Keratinocyte (primary cell): ENCODE measurements around the gene DNAJC5G. TPM values are rescaled to one million over a fixed set of nuclear protein-coding genes. Genes with fewer than 3 reads are reported as not detected.

Source experiments
- DNase-seq: peaks from one replicate; pipeline ENCODE4 v3.0.0-alpha.2; 2011; ENCODE audit warnings: low read depth, missing footprints, low spot score
- FAIRE-seq: peaks from 2 replicates; lab custom pipeline; 2011; peaks lifted over from hg19 to GRCh38; lab: Jason Lieb, UNC
- H2AFZ ChIP-seq: 2 replicates; pipeline ENCODE4 v1.6.0; 2012; ENCODE audit warnings: low read length, control low read depth, inconsistent platforms; ENCODE audit not compliant: control insufficient read depth
- H3K27ac ChIP-seq: 2 replicates; pipeline ENCODE4 v1.5.1; 2011; ENCODE audit warnings: low read length; ENCODE audit not compliant: control insufficient read depth, insufficient read depth
- H3K27me3 ChIP-seq: 3 replicates; pipeline ENCODE4 v1.6.0; 2011; ENCODE audit warnings: low read length; ENCODE audit not compliant: control insufficient read depth, insufficient read depth; ENCODE audit errors: extremely low read depth
- H3K36me3 ChIP-seq, 2 experiments: 2 replicates in 1 of 2; 3 replicates in 1 of 2; pipeline ENCODE4 v1.5.1; 2011; ENCODE audit warnings: low read length in 2 of 2, mild to moderate bottlenecking in 1 of 2; ENCODE audit not compliant: control insufficient read depth in 2 of 2, insufficient read depth in 2 of 2; ENCODE audit errors: extremely low read depth in 1 of 2
- H3K4me1 ChIP-seq: 3 replicates; pipeline ENCODE4 v1.5.1; 2011; ENCODE audit warnings: low read length; ENCODE audit not compliant: control insufficient read depth, insufficient read depth; ENCODE audit errors: extremely low read depth
- H3K4me2 ChIP-seq: 3 replicates; pipeline ENCODE4 v1.6.0; 2011; ENCODE audit warnings: low read depth, low read length; ENCODE audit not compliant: control insufficient read depth, insufficient read depth; ENCODE audit errors: extremely low read depth
- H3K4me3 ChIP-seq, 3 experiments: fragments of 200-600 bp in 1 of 3; sonication (generic) in 1 of 3; 2 replicates in 2 of 3; 3 replicates in 1 of 3; pipeline ENCODE4 v1.5.1; 2011 to 2016; ENCODE audit warnings: low read length in 3 of 3, mild to moderate bottlenecking in 3 of 3, control low read depth in 2 of 3, inconsistent platforms in 1 of 3, low read depth in 1 of 3, mixed read lengths in 1 of 3, mixed run types in 1 of 3, moderate library complexity in 1 of 3; ENCODE audit not compliant: control insufficient read depth in 2 of 3, insufficient read depth in 2 of 3; ENCODE audit errors: extremely low read depth in 1 of 3
- H3K79me2 ChIP-seq: 2 replicates; pipeline ENCODE4 v1.6.0; 2012; ENCODE audit warnings: low read length; ENCODE audit not compliant: control insufficient read depth, insufficient read depth
- H3K9ac ChIP-seq: 3 replicates; pipeline ENCODE4 v1.6.0; 2011; ENCODE audit warnings: low read length; ENCODE audit not compliant: control insufficient read depth, insufficient read depth; ENCODE audit errors: extremely low read depth
- H3K9me1 ChIP-seq: 3 replicates; pipeline ENCODE4 v1.6.0; 2011; ENCODE audit warnings: low read length; ENCODE audit not compliant: control insufficient read depth, insufficient read depth; ENCODE audit errors: extremely low read depth
- H3K9me3 ChIP-seq: 2 replicates; pipeline ENCODE4 v1.5.1; 2012; ENCODE audit warnings: low read depth, low read length; ENCODE audit not compliant: control insufficient read depth
- H4K20me1 ChIP-seq: 3 replicates; pipeline ENCODE4 v1.6.0; 2011; ENCODE audit warnings: low read length; ENCODE audit not compliant: control insufficient read depth, insufficient read depth; ENCODE audit errors: extremely low read depth
- CTCF ChIP-seq, 3 experiments: IDR thresholded peaks in 1 of 3; conservative IDR thresholded peaks in 1 of 3; optimal IDR thresholded peaks in 1 of 3; 2 replicates in 2 of 3; 3 replicates in 1 of 3; pipeline versions ENCODE3 to v1.5.1; 2011; ENCODE audit warnings: low read length in 3 of 3, mild to moderate bottlenecking in 3 of 3, moderate library complexity in 2 of 3, control low read depth in 1 of 3, inconsistent platforms in 1 of 3; ENCODE audit not compliant: insufficient read depth in 2 of 3; ENCODE audit errors: extremely low read depth in 1 of 3
- EZH2 ChIP-seq: IDR thresholded peaks from one replicate; pipeline ENCODE4 v1.6.1; 2012; ENCODE audit warnings: inconsistent platforms, mild to moderate bottlenecking, low read length, moderate library complexity
- dilution Hi-C: fragments of 300-500 bp; cut with MboI; formaldehyde crosslinking; loops from one replicate; pipeline ENCODE4 v1.7.0; 2020; ENCODE audit warnings: low sequenced_read_pairs; ENCODE audit not compliant: extremely low pct_ligation_motif_present
- polyA plus RNA-seq, 5 experiments: library from polyadenylated mRNA; depleted of rRNA in 3 of 5; stranded (reverse) in 3 of 5; stranded (forward) in 1 of 5; unstranded in 1 of 5; fragments of >200 nt; gene quantifications; 1 replicate in 1 of 5; 2 replicates in 3 of 5; 3 replicates in 1 of 5; pipeline versions ENCODE4 v1.2.1 to v1.2.3, GENCODE V29; 2011 to 2012; ENCODE audit warnings: missing spikeins in 2 of 5, low read depth in 1 of 5, low replicate concordance in 1 of 5

The DNAJC5G gene
- polyA plus RNA-seq, 1 donor (not counting 4 experiments of a cell fraction or from before 2014, with no cell fraction given) = not detected

GRCh38 chr2:27305516-27305915 is 30.3 kb downstream of the DNAJC5G start:
- Histone ChIP-seq H3K9ac (no peak overlapping the region), H3K27ac (no peak overlapping the region), H3K36me3 (peaks cover 0 to 3% of the 10 kb centered on the region in 2 experiments), H3K9me3 (no peaks in the 10 kb centered on the region), H3K4me3 (no peak overlapping the region), H3K4me1 (no peaks in the 10 kb centered on the region), H3K79me2 (no peaks in the 10 kb centered on the region), H2AFZ (no peak overlapping the region), H3K4me2 (no peak overlapping the region), H4K20me1 (peaks cover 2% of the 10 kb centered on the region), H3K27me3 (peaks cover 41% of the 10 kb centered on the region), H3K9me1 (no peaks in the 10 kb centered on the region)
- FAIRE-seq (no peak), DNase-seq (no peak)
- no peak for TF ChIP-seq EZH2
- TF ChIP-seq CTCF (optimal IDR thresholded peaks at IDR 0.05 in 1 of 3, IDR thresholded peaks at IDR 0.05 in 1 of 3, conservative IDR thresholded peaks at IDR 0.05 in 1 of 3; ENCODE audit: extremely low read depth in 1 of 3, insufficient read depth in 2 of 3, low read length in 3 of 3) = no peak
- dilution Hi-C loops = no loop called here

- Histone ChIP-seq H3K4me3 (no peak overlapping the region), H3K36me3 (peaks cover 0 to 3% of the 10 kb centered on the region in 2 experiments)
- DNase-seq = no peak
These were observed 30.9 kb downstream of the DNAJC5G start for GRCh38 chr2:27306136-27306535.

More at GRCh38 chr2:27306136-27306535, 30.9 kb downstream of the DNAJC5G start:
- Histone ChIP-seq H3K79me2 (no peaks in the 10 kb centered on the region), H3K4me2 (no peak overlapping the region), H4K20me1 (peaks cover 2% of the 10 kb centered on the region), H2AFZ (no peak overlapping the region), H3K27ac (no peak overlapping the region), H3K4me1 (no peaks in the 10 kb centered on the region), H3K9ac (no peak overlapping the region), H3K9me1 (no peaks in the 10 kb centered on the region), H3K27me3 (peaks cover 41% of the 10 kb centered on the region), H3K9me3 (no peaks in the 10 kb centered on the region)
- dilution Hi-C loops = no loop called here
- FAIRE-seq = no peak
- TF ChIP-seq EZH2 (no peak), CTCF (optimal IDR thresholded peaks at IDR 0.05 in 1 of 3, IDR thresholded peaks at IDR 0.05 in 1 of 3, conservative IDR thresholded peaks at IDR 0.05 in 1 of 3; ENCODE audit: extremely low read depth in 1 of 3, insufficient read depth in 2 of 3, low read length in 3 of 3) (no peak)
